Caco-2 (cell line): ENCODE results near the gene TNFAIP1. TPM values are rescaled to one million over a fixed set of nuclear protein-coding genes. Genes with fewer than 3 reads are reported as not detected.
A peak's percentile ranks its signal among the peaks of the same experiment; 100 is the strongest.

Experiments
- BruUV-seq: library from RNA; stranded (reverse); fragments of 400-500 nt; replicated peaks from 2 replicates; lab custom pipeline; 2021; lab: Mats Ljungman, UMichigan
- CTCF ChIA-PET: fragments of 300-600 bp; sonication (Branson Sonifier 250); formaldehyde crosslinking; loops from one replicate; lab custom pipeline; 2022; ENCODE audit warnings: antibody characterized with exemption; lab: Charles Lee
- POLR2A ChIA-PET: fragments of 300-600 bp; sonication (Branson Sonifier 250); formaldehyde crosslinking; loops from one replicate; lab custom pipeline; 2022; ENCODE audit warnings: antibody characterized with exemption; lab: Charles Lee
- DNase-seq, 2 experiments: peaks; one replicate each; pipeline versions ENCODE4 v3.0.0 to v3.0.0-alpha.2; 2020 to 2022
- H3K27me3 ChIP-seq: replicated peaks from 2 replicates; pipeline ENCODE4 v1.6.0; 2011; ENCODE audit warnings: low read length; ENCODE audit not compliant: control insufficient read depth, insufficient read depth
- H3K36me3 ChIP-seq: 2 replicates; pipeline ENCODE4 v1.5.1; 2011; ENCODE audit warnings: low read length; ENCODE audit not compliant: control insufficient read depth, insufficient read depth
- H3K4me1 ChIP-seq: fragments of 250-450 bp; sonication (Bioruptor Pico); 2 replicates; pipeline ENCODE4 v1.5.1; 2020; ENCODE audit warnings: mild to moderate bottlenecking
- H3K4me3 ChIP-seq: 2 replicates; pipeline ENCODE4 v1.5.1; 2011; ENCODE audit warnings: low read depth, mild to moderate bottlenecking, control low read depth, low read length
- H3K9me3 ChIP-seq: fragments of 250-450 bp; sonication (Bioruptor Pico); 2 replicates; pipeline ENCODE4 v1.5.1; 2020; ENCODE audit warnings: mild to moderate bottlenecking, moderate library complexity
- H3K27ac Mint-ChIP-seq: one replicate; pipeline ENCODE4 v1.8.0; 2022; ENCODE audit warnings: mixed read lengths; ENCODE audit not compliant: unreplicated experiment
- H3K27me3 Mint-ChIP-seq: one replicate; pipeline ENCODE4 v1.8.0; 2022; ENCODE audit warnings: mixed read lengths; ENCODE audit not compliant: insufficient read depth, unreplicated experiment
- H3K36me3 Mint-ChIP-seq: one replicate; pipeline ENCODE4 v1.8.0; 2022; ENCODE audit warnings: mild to moderate bottlenecking, mixed read lengths; ENCODE audit not compliant: insufficient read depth, unreplicated experiment
- H3K4me1 Mint-ChIP-seq: one replicate; pipeline ENCODE4 v1.8.0; 2022; ENCODE audit warnings: low read depth, mixed read lengths; ENCODE audit not compliant: unreplicated experiment
- H3K4me3 Mint-ChIP-seq: one replicate; pipeline ENCODE4 v1.8.0; 2022; ENCODE audit warnings: mild to moderate bottlenecking, moderate library complexity, mixed read lengths; ENCODE audit not compliant: unreplicated experiment
- H3K9me3 Mint-ChIP-seq: one replicate; pipeline ENCODE4 v1.8.0; 2022; ENCODE audit warnings: mixed read lengths; ENCODE audit not compliant: unreplicated experiment
- intact Hi-C: fragments of 100-400 bp; cut with micrococcal nuclease; formaldehyde crosslinking; loops from one replicate; pipeline ENCODE4 v1.10.0; 2022; ENCODE audit not compliant: unreplicated experiment
- total RNA-seq: library from RNA; stranded (reverse); gene quantifications from 2 replicates; pipeline ENCODE4 v1.2.3, GENCODE V29; 2022
- TF ChIP-seq, protein P1 (sequence below), 2 experiments: fragments of 200-600 bp in 1 of 2; IDR thresholded peaks; 1 replicate in 1 of 2; 2 replicates in 1 of 2; pipeline versions ENCODE4 v1.5.1 to v1.8.0; 2011 to 2022; ENCODE audit warnings: antibody characterized with exemption in 1 of 2, control low read depth in 1 of 2, inconsistent platforms in 1 of 2, low read depth in 1 of 2, low read length in 1 of 2, mild to moderate bottlenecking in 1 of 2, moderate library complexity in 1 of 2; ENCODE audit not compliant: insufficient read depth in 1 of 2, severe bottlenecking in 1 of 2, unreplicated experiment in 1 of 2

The TNFAIP1 gene
- total RNA-seq, 1 experiment from 2014 or later = 105 TPM

DNA sequence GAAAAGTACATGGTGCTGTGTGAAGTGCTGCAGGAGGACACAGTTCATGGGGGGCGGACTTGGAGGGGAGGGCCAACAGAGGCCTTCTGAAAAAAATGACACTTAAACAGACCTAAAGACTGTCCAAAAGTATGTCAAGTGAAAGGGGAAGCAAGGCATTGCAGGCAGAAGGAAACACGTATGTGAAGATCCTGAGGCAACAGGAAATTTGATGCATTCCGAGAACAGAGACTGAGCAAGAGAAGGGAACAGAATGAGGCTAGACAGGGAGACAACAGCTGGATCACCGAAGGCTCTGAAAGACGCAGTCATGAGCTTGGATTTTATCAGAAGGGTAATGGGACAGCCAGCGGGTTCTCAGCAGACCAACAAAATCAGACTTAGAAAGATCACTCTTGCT lies 1.4 kb upstream of the TNFAIP1 start:
- Mint-ChIP-seq H3K36me3 (peaks cover 77% of the 10 kb centered on the region), H3K27me3 (no peaks in the 10 kb centered on the region), H3K4me3 (peak overlapping the region; percentile 97), H3K4me1 (peaks cover 33% of the 10 kb centered on the region), H3K9me3 (no peaks in the 10 kb centered on the region), H3K27ac (peak overlapping the region; percentile 98)
- Histone ChIP-seq H3K36me3 (peaks cover 9% of the 10 kb centered on the region), H3K9me3 (no peaks in the 10 kb centered on the region), H3K27me3 (no peaks in the 10 kb centered on the region), H3K4me3 (peak overlapping the region; percentile 86), H3K4me1 (peaks cover 27% of the 10 kb centered on the region)
- peak in 1 of 2 experiments; percentile 21 for DNase-seq
- no TSS peak for BruUV-seq
- TF ChIP-seq, protein P1, sequence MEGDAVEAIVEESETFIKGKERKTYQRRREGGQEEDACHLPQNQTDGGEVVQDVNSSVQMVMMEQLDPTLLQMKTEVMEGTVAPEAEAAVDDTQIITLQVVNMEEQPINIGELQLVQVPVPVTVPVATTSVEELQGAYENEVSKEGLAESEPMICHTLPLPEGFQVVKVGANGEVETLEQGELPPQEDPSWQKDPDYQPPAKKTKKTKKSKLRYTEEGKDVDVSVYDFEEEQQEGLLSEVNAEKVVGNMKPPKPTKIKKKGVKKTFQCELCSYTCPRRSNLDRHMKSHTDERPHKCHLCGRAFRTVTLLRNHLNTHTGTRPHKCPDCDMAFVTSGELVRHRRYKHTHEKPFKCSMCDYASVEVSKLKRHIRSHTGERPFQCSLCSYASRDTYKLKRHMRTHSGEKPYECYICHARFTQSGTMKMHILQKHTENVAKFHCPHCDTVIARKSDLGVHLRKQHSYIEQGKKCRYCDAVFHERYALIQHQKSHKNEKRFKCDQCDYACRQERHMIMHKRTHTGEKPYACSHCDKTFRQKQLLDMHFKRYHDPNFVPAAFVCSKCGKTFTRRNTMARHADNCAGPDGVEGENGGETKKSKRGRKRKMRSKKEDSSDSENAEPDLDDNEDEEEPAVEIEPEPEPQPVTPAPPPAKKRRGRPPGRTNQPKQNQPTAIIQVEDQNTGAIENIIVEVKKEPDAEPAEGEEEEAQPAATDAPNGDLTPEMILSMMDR (IDR thresholded peaks at IDR 0.05; ENCODE audit: insufficient read depth in 1 of 2, low read depth in 1 of 2, low read length in 1 of 2, severe bottlenecking in 1 of 2, unreplicated experiment in 1 of 2) = no peak
- ChIA-PET POLR2A (interaction anchor here (2.5 to 3.0 kb wide), 5 partner anchors 10 to 36 kb away, joined by 11 to 139 read pairs (median 75); partner anchors contain the start of genes POLDIP2, SARM1, TMEM97 and VTN), CTCF (interaction anchor here (2.4 to 3.0 kb wide), 6 partner anchors 15 to 106 kb away, joined by 14 to 44 read pairs (median 36); partner anchors contain the start of genes POLDIP2, SARM1, TMEM97 and VTN)
- intact Hi-C loops = loop anchor here (10.0 kb wide), 1 partner anchor 241 kb away; the partner anchor contains the start of genes ALDOC and PIGS

GRCh38 chr17:28334666-28335200 lies 828 bp upstream of the TNFAIP1 start:
- no peak for DNase-seq
- ChIA-PET POLR2A (interaction anchor here (0.9 to 3.0 kb wide), 23 partner anchors 9 to 617 kb away, joined by 3 to 139 read pairs (median 10); partner anchors contain the start of genes PHF12, POLDIP2, RPL23A and SARM1), CTCF (interaction anchor here (0.8 to 3.0 kb wide), 21 partner anchors 9 to 312 kb away, joined by 3 to 44 read pairs (median 8); partner anchors contain the start of genes PIGS, POLDIP2, SARM1 and TMEM97)
- Mint-ChIP-seq H3K27me3 (no peaks in the 10 kb centered on the region), H3K9me3 (no peaks in the 10 kb centered on the region), H3K27ac (peak overlapping the region; percentile 98), H3K4me3 (peak overlapping the region; percentile 97), H3K4me1 (peaks cover 33% of the 10 kb centered on the region), H3K36me3 (peaks cover 77% of the 10 kb centered on the region)
- intact Hi-C loops = loop anchor here (1.0 to 10.0 kb wide), 6 partner anchors 14 to 292 kb away; partner anchors contain the start of genes ALDOC, NLK, PIGS and POLDIP2
- H3K9me3 ChIP-seq = no peaks in the 10 kb centered on the region
- BruUV-seq = TSS peak; percentile 20
- peak overlapping the region; percentile 86 for H3K4me3 ChIP-seq
- H3K36me3 ChIP-seq = peaks cover 7% of the 10 kb centered on the region
- peaks cover 27% of the 10 kb centered on the region for H3K4me1 ChIP-seq
- TF ChIP-seq, protein P1 (IDR thresholded peaks at IDR 0.05; ENCODE audit: insufficient read depth in 1 of 2, low read depth in 1 of 2, low read length in 1 of 2, severe bottlenecking in 1 of 2, unreplicated experiment in 1 of 2) = no peak
- H3K27me3 ChIP-seq = no peaks in the 10 kb centered on the region
